Activated effector memory CD4-positive, alpha-beta T cell treated with Interleukin-2 at 50 U/mL for 16 hours (primary cell): Measurements from ENCODE around the gene COA8.
A peak's percentile ranks its signal among the peaks of the same experiment; 100 is the strongest.

Source experiments
- DNase-seq: peaks from one replicate; pipeline ENCODE4 v3.0.0-alpha.2; 2020

The COA8 gene

GRCh38 chr14:103627073-103628025, 64.6 kb downstream of the COA8 start:
- DNase-seq: no peak

GRCh38 chr14:103628221-103628683, 65.5 kb downstream of the COA8 start:
- DNase-seq: no peak

GRCh38 chr14:103628684-103629502, 66.1 kb downstream of the COA8 start, which contains the start of gene KLC1:
TSS of gene KLC1 (plus strand) at chr14:103629211. CDS start at chr14:103654565, 25,354 bp downstream.
- peak; percentile 76 for DNase-seq

GRCh38 chr14:103629503-103630121, 66.9 kb downstream of the COA8 start:
- peak; percentile 31 for DNase-seq

GRCh38 chr14:103630364-103631108, 67.8 kb downstream of the COA8 start:
- DNase-seq: no peak

- no peak for DNase-seq
Observed at GRCh38 chr14:103633391-103633790, 70.6 kb downstream of the COA8 start.

GRCh38 chr14:103634156-103634555, 71.4 kb downstream of the COA8 start:
- no peak for DNase-seq

GRCh38 chr14:103638594-103638993, 75.8 kb downstream of the COA8 start:
- no peak for DNase-seq
